NCI-H524 (cell line): ENCODE results near the gene COL4A5.
"Not testable (repeated sequence)": the region's sequence is repeated elsewhere in the genome, so short reads cannot be mapped to it uniquely, and the experiment has no call there.

Experiments
- DNase-seq, 2 experiments: peaks; one replicate each; lab custom pipeline; 2025; lab: John Stamatoyannopoulos, UW

COL4A5 gene

DNA sequence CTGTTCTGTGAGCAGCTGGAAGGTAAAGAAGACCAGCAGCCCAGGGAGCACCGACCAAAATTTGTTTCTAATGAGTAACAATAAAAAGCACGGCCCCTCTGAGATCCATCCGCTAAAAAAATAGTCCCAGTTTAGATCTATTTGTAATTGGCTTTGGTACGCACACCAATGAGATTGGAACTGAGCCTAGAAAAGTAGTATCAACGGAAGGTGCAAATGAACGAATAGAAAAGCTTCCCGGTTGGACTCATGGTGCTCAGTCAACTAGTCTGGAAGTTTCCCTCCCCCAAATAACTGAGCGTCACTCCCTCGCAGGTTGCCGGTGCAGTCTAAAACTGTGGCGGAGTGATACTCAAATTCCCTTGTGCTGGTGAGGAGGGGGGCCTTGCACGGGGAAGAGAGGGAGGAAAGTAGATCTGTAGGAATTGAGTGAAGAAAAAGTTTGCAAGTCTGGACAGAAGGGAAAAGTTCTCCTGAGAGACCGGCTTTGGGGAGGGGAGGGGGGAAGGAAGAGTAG, at the start of gene COL4A5:
COL4A5 (plus strand) TSS at position 413 of the 517 bp plus-strand sequence. CDS start 288 bp downstream, outside the sequence.
- DNase-seq: peak; percentile 70 to 83

DNA sequence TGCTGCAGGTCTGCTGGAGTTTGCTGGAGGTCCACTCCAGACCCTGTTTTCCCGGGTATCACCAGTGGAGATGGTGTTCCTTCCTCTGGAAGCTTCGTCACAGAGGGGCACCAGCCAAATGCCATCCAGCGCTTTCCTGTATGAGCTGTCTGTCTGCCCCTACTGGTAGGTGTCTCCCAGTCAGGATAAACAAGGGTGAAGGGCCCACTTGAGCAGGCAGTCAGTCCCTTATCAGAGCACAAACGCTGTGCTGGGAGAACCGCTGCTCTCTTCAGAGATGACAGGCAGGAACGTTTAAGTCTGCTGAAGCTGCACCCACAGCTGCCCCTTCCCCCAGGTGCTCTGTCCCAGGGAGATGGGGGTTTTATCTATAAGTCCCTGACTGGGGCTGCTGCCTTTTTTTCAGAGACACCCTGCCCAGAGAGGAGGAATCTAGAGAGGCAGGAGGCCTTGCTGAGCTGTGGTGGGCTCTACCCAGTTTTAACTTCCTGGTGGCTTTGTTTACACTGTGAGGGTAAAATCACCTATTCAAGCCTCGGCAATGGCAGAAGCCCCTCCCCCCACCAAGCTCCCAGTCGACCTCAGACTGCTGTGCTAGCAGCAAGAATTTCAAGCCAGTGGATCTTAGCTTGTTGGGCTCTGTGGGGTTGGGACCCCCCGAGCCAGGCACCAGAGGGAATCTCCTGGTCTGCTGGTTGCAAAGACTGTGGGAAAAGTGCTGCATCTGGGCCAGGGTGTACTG, 48.5 kb upstream of the COL4A5 start:
- DNase-seq: not testable (repeated sequence)

DNA sequence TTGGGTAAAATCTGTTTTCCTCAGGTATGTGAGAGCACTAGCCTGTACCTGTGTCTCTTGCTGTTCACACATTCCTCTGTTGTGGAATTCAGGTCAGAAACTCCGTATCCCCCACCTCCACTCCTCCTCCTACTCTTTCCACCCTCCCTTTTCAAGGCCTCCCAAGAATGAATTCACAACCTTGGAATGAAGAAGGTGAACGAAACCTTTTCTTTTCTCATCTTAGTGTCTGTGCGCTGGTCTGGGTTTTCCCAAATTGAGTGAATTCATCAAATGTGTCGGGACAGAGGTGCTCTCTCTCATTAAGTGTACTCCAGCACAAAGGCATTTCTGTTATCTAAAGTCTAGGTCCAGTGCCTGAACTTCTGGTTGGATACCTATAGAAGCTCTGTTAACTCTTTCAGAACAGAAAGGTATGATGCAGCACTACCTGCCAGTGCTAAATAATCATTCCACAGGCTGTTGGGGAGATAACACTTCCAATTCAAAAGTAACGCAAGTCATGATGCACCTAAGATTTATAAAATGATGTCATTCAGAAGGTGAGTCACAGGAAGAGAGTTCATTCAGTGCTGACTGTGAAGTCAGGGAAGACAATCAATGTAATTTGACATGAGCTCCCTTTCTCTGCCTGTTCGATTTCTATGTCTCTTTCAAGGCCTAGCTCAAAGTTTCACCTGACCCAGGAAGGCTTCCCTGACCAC, 43.3 kb upstream of the COL4A5 start:
- DNase-seq: no peak

DNA sequence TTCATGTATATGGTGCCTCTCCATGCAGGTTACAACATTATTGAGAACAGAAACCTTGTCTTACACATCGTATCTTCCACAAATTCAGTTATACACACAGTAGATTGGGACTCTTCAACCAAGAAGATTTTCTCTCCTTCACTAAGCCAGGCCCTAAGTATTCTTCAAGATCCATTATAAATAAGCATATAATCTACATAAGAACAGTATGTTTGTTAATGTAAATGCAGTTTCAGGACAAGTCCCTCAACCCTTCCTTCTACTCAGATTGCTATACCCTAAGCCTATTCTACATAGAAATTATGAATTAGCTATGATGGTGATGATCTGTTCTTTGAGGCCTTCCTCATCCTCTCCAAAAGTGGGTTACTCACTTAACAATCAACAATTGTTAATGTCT, 42.7 kb upstream of the COL4A5 start:
- no peak for DNase-seq

DNA sequence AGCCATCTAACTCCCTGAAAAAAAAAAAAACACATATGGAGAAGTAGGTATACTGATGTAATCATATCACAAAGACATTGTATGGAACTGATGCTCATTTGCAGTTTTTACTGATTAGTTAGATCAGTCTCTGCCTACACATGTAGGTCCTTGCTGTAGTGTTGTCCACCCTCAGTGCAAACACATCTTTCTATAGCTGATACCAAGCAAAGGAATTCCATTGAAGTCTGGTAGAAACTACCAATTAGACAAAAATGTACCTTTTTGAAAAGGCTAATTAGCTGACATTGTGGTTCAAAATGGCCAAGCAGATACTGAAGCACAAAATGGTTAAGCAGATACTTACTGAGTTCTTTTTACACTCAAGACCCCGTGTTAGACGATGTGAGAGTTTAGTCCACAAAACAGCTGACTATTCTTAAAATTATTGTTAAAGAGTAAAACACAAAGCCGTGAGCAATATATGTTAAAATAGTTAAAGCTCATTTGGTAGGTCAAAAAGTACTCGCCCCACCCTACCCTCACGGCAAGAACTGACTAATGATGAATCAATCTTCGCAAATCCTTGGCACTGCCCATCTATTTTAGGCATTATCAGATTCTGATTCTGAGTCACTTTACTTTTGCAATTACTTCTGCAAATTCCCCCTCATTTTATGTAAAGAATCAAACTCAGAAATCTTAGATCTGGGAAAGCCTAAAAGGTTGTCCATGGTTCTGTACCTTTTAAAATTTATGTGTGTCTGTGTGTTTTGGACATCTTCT, 41.8 kb upstream of the COL4A5 start:
- no peak for DNase-seq

DNA sequence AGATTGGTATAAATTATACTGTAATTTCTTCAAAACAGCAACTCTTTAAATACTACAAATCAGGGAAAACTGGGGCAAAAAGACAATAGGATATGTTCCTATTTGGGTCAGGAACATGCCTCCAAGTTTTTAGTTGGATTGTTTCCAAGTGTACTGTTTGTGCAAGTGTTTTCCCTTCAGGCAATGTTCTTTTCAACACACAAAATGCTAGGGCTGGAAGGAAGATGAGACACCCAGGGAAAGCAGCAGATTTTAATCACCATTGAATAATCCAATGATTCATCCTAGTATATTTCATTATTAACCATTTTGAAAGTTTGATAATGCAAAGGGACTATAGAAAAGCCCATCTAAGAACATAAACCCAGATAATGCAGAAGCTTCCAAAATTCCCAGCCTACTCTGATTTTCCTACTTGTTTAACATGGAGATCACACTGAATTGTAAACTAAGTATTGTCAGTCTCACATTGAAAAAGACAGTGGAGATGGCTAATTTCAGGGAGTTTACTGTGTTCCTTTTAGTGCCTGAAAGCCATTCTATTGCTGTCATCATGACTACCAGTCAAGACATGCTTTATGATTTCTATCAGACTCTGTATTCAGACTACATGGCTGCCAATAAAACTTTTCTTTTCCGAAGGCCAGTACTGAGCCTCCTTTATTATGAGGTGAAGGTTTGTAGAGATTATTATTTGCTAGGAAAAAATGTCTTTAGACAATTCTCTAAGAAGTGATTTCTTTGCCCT, 40.0 kb upstream of the COL4A5 start:
- DNase-seq: no peak

DNA sequence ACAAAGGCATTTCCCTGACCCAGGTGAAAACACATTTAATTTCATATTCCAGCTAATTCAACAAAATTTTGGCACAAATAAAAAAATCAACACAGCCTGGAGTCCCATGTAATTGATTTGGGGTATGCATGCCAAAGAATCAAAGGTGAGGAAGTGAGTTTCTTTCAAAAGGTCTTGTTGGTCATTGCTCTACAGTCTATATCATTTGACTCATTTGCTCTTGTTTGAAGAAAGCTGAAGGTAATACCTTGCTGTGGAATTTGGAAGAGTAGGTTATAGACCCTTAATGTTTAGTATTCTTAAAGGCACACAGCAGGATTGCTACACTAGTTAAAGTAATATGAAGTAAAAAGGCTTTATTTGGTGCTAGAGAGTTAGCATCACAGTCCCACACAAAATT, 26.9 kb upstream of the COL4A5 start:
- no peak for DNase-seq

DNA sequence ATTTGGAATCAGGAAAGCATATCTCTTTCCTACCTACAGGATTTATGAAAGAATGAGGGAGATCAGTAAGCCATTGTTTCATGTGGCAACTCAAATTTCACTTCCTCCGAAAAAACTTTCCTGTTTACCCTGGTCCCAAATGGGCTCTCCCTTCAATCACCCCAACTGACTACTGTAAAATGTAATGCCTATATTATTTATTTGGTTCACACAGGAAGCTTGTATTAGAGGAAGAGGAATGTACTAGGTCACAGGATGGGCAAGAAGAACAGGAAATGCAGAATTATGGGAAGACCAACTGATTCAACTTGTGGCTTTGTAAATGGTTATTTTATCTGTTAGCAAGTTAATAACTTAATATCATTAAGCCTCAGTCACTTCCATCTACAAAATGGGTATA, 24.5 kb upstream of the COL4A5 start:
- no peak for DNase-seq

DNA sequence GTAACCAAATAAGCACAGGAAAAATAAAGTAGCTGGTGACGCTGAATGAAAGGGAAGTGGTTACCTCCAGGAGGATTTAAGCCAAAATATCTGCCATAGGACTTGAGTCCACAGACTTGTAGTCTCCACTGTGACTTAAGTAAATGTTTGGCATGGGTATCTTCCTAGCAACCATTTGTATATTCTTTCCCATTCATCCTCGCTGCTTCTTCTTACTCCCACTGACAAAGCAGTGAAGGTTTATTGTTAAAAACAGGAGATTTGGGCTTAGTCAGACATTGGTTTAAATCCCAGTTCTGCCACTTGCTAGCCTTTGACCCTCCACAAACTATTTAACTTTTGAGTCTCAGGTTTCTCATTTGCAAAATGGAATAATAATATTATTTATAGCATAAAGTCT, 23.7 kb upstream of the COL4A5 start:
- no peak for DNase-seq

DNA sequence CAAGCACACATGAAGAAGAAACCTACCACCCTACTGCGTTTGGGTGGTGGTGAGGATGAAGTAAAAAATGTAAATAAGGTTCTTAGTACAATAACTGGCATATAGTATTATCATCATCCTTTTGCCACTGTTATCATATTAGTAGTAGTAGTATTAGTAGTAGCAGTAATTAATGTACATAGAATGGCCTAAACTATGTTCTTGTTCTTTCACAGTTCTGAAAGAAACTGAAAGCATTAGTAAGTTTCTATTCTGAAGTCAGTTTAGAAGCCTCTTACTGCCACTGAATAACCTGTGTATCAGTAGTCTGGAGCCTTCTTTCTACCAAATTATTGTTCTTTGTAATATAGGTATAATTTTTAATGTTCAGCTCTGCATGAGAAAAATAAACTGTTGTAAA, 22.4 kb upstream of the COL4A5 start:
- no peak for DNase-seq

DNA sequence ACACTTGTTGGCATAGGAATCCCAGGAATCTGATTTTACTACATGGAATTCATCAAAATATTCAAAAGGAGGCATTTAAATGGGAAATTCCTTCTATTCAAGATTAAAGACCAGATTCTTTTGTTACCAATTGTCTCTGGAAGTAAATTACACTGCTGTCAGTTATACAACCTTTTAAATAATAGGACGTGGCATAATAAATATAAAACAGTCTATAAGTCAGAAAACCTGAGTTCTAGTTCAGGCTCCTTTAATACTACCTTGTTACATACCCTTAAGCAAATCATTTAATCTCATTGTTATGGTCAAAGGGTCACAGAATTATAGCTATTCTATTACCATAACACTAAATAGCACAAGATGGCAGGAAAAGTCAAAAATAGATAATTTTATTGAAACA, 20.2 kb upstream of the COL4A5 start:
- no peak for DNase-seq

DNA sequence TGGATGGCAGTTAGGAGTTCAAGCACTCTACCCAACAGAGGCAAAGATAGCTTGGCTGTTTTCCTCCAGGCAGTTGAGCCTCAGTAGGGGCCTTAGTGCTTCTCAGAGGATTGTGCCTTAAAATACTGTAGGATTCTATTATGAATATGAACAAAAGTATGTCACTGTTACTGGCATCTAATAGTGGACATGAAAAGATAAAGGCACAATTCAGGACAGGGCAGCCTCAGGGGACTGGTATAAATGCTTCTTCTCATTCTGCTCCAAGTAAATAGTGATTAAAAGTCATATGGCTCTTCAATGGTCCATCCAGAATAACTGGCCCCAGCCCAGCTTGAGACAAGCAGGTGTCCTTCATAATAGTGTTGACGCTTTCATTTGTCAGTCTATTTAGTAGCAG, 19.2 kb upstream of the COL4A5 start:
- DNase-seq: no peak

DNA sequence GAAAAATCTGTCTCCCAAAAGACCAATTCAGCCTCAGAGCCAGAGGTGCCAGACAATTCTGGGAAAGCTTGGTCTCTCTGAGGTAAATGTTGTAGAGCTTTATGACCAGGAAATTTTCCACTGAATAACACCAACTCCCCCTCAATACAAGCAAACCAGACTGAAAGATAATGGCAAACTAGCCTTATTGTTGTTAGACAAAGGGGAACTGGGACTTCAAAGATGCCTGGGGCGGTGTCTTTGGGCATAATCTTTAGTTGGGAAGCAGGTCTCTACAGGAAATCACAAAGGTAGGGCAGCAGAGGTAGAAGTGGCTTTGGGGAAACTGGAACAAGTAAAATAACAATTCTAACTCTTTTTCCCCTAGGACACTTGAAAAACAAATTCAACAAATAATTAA, 13.4 kb upstream of the COL4A5 start:
- DNase-seq: no peak

DNA sequence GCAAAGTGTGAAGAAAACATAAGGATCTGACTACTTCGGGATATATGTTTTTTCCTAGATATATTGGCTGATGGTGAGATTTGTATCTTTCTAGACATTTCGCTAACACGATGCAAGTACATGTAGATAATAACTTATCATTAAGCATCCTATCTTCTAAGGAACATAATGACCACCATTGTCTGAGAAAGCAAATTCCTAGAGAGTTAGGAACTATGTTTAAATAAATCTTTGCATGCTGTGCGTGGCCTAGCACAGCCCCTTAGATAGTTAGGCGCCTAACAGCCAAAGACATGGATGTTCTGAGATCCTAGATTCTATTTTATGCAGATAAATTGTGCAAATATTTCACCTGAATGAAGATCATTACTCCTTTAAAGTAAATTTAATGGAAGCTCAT, 4.4 kb upstream of the COL4A5 start:
- DNase-seq: no peak

DNA sequence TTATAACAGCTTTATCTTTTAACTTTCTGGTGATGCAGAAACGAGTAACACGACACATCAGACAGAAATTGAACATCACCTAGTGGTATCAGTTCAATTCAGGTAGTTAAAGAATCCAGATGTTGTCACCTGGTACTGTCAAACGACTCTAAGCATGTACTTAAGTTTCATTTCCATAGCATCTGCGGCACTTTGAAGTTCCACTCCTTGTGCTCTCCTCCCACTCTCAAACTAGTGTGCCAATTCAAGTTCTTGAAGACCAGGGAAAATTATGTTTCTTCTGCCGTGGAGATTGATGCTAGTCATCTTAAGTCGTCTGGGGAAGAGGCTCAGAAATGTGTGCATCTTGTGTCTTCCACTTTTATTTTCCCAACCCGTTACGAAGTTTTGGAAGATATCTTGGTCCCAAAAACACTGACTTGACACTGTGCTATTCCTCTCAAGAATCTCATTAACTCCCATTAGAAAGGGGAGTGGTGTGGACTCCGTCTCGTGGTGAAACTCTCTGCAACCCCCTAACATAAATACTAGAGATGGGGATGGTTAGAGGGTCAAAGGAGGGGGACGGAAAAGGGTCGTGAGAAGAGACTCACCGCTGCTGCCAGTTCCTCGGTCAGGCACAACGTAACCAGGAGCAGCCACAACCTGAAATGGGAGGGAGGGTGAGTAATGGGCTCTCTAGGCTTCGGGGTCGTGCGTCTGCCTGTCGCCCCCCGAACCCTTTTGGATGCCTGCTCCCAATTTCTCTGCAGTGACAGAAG, 2.1 kb upstream of the COL4A5 start:
- DNase-seq: no peak

DNA sequence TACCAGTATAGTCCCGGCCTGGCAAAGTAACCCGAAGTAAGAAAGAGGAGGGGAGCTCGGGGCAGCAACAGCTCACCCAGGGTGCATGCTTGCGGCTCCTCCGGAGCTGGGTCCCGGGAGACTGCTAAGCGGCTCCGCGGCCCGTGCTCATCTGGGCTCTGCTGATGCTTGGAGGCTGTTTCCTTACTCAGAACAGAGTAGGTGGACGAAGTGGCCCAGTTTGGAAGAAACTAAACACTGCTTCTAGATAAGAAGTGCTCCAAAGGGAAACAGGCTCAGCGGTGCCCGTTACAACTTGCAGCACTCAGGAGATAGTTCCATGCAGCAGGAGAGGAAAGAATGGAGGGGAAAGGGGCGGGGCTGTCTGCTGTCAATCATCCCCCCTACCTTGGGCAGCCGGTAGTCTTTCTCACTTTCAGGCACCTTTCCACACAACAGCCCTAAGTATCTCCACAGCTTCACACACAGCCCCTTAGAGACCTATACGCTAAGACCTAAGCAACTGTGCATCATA, 1.5 kb upstream of the COL4A5 start, which contains the start of gene COL4A6:
COL4A6 (minus strand) TSS at position 313 of the 514 bp plus-strand sequence; CDS start at position 87, 226 bp downstream.
- DNase-seq: peak in 1 of 2 experiments; percentile 18

DNA sequence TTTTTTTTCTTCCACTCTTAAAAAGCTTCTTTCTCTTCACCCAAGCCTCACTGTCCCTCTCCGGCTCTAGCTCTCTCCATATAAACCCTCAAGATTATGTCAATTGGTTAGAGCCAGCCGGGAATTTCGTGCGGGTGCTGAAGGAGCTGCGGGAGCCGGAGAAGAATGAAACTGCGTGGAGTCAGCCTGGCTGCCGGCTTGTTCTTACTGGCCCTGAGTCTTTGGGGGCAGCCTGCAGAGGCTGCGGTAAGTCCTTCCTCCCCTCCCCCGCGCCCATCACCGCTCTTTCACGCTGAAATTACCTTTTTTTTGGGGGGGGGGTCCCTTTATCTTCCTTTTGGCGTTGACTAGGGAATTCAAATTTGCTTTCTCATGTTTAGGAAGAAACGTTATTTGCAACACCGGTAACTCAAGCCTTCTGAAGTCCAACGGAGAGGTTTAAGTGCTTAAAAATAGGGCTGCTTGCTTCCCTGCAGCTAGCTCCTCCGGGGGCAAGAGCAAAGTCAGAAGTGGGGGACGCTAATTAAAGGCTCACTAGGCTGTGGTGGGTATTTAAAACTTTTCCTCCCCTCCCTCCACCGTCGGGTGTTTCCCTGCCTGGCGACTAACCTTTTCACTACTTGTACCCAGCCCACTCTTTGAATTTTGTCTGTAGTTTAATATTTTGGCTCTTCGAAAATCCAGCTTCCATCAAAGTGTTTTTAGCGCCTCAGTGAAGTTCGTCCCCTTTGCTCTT, 491 bp downstream of the COL4A5 start:
- DNase-seq: peak in 1 of 2 experiments; percentile 50

DNA sequence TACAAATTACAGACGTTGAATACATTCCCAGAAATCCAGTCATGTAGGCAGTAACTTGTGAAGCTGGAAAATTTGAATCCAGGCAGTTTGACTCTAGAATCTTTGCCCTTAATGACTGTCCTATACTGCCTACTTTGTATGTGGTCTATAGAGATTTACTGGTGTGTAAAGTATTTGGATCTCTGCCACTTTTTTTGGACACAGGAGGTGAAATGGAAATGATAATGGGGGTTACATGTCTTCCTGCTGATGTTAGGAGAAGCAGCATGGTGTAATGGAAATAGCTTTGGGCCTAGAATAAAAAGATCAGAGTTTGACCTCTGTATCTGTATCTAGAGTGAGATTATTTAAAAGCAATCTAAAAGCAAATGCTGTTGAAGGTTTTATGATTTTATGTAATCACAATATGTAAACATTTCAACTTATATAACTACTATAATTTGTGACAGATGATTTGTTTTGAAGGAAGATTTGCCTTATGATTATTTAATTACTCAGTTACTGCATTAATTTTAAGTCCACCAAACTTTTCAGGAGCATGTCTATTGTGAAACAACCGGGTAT, 3.3 kb downstream of the COL4A5 start:
- no peak for DNase-seq

DNA sequence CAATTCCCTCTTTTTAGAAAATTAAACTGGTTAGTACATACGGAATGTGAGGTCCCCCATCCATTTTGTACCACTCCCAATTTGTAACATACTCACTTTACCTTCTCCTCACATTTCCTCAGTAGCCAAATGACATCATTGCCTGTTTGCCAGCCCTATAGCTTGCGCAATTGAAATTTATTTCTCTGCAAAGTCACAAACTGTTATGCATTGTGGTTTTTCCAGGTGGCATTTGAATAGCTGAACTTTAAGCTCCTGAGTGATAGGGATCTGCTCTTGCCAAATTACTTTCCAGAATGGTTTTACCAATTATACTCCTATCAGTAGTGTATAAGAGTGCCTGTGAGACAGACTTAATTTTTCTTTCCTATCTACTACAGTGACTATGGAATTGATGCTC, 7.7 kb downstream of the COL4A5 start:
- no peak for DNase-seq

DNA sequence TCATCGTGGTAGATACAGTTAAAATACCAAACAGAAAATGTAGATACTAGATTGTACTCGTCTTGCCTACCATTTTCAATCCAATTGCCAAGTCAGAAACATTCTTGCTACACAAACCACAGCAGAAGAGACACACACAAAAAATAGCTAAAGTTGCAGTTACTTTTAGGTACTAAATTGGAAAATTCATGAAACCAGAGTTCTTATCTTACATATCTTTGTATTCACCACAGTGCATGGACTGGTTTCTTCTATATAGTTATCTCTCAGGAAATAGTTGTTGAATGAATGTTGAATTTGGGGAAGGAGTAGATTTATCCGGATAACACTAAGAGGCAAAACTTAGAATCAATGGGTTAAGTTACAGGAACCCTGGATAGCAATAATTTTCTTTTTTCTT, 14.2 kb downstream of the COL4A5 start:
- no peak for DNase-seq
